Liver (tissue), 3 donors: ENCODE results near the gene CSNK1E.

Experiments used
- CTCF ChIP-seq: fragments of 150-350 bp; IDR thresholded peaks from 2 replicates; pipeline ENCODE4 v1.5.1; 2017; ENCODE audit warnings: improper control_type of control experiment, low read depth, low read length; ENCODE audit not compliant: missing input control
- EGR1 ChIP-seq, 2 donors: IDR thresholded peaks; 2 replicates each; pipeline ENCODE4 v1.6.1; 2016 to 2018; ENCODE audit warnings: antibody characterized with exemption in 2 of 2, low read depth in 2 of 2
- FOXA1 ChIP-seq: IDR thresholded peaks from 2 replicates; pipeline ENCODE4 v1.6.1; 2016; ENCODE audit warnings: antibody characterized with exemption
- GABPA ChIP-seq, 2 donors: IDR thresholded peaks in 1 of 2; conservative IDR thresholded peaks in 1 of 2; 2 replicates each; pipeline ENCODE4 v1.6.1; 2016; ENCODE audit warnings: antibody characterized with exemption in 2 of 2, mild to moderate bottlenecking in 1 of 2, moderate library complexity in 1 of 2
- JUND ChIP-seq, 2 donors: IDR thresholded peaks; 2 replicates each; pipeline ENCODE4 v1.6.1; 2016; ENCODE audit warnings: antibody characterized with exemption in 2 of 2
- NR2F2 ChIP-seq: IDR thresholded peaks from 2 replicates; pipeline ENCODE4 v1.6.1; 2016; ENCODE audit warnings: antibody characterized with exemption
- RAD21 ChIP-seq, 2 donors: IDR thresholded peaks; 2 replicates each; pipeline ENCODE4 v1.6.1; 2016; ENCODE audit warnings: antibody characterized with exemption in 2 of 2, mild to moderate bottlenecking in 2 of 2
- SP1 ChIP-seq: IDR thresholded peaks from 2 replicates; pipeline ENCODE4 v1.6.1; 2018; ENCODE audit warnings: antibody characterized with exemption, mild to moderate bottlenecking
- TAF1 ChIP-seq: conservative IDR thresholded peaks from 2 replicates; pipeline ENCODE4 v1.6.1; 2016; ENCODE audit warnings: antibody characterized with exemption, mild to moderate bottlenecking
- ZBTB33 ChIP-seq: IDR thresholded peaks from 2 replicates; pipeline ENCODE4 v1.6.1; 2016; ENCODE audit warnings: antibody characterized with exemption
- TF ChIP-seq, protein P1 (sequence below): IDR thresholded peaks from 2 replicates; pipeline ENCODE4 v1.6.1; 2016; ENCODE audit warnings: antibody characterized with exemption, mild to moderate bottlenecking
- donor health status: healthy.
- donor health status: healthy.

- TF ChIP-seq CTCF (no peak), NR2F2 (no peak), ZBTB33 (no peak), EGR1 (IDR thresholded peaks at IDR 0.05; ENCODE audit: low read depth in 2 of 2) (no peak), GABPA (IDR thresholded peaks at IDR 0.05 in 1 of 2, conservative IDR thresholded peaks at IDR 0.05 in 1 of 2) (no peak), TAF1 (no peak), JUND (IDR thresholded peaks at IDR 0.05) (no peak), RAD21 (IDR thresholded peaks at IDR 0.05) (no peak), FOXA1 (no peak), SP1 (no peak)
- TF ChIP-seq, protein P1, sequence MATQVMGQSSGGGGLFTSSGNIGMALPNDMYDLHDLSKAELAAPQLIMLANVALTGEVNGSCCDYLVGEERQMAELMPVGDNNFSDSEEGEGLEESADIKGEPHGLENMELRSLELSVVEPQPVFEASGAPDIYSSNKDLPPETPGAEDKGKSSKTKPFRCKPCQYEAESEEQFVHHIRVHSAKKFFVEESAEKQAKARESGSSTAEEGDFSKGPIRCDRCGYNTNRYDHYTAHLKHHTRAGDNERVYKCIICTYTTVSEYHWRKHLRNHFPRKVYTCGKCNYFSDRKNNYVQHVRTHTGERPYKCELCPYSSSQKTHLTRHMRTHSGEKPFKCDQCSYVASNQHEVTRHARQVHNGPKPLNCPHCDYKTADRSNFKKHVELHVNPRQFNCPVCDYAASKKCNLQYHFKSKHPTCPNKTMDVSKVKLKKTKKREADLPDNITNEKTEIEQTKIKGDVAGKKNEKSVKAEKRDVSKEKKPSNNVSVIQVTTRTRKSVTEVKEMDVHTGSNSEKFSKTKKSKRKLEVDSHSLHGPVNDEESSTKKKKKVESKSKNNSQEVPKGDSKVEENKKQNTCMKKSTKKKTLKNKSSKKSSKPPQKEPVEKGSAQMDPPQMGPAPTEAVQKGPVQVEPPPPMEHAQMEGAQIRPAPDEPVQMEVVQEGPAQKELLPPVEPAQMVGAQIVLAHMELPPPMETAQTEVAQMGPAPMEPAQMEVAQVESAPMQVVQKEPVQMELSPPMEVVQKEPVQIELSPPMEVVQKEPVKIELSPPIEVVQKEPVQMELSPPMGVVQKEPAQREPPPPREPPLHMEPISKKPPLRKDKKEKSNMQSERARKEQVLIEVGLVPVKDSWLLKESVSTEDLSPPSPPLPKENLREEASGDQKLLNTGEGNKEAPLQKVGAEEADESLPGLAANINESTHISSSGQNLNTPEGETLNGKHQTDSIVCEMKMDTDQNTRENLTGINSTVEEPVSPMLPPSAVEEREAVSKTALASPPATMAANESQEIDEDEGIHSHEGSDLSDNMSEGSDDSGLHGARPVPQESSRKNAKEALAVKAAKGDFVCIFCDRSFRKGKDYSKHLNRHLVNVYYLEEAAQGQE = no peak
Observed at GRCh38 chr22:38294193-38294592, 23.0 kb downstream of the CSNK1E start.
